SK-N-SH (cell line): ENCODE results near the gene GADL1. TPM values are rescaled to one million over a fixed set of nuclear protein-coding genes. Genes with fewer than 3 reads are reported as not detected.

Experiments
- CTCF ChIA-PET: fragments of 300-600, 350-600 bp; formaldehyde crosslinking; extraction: SDS; loops from one replicate; lab custom pipeline; 2021; lab: Yijun Ruan, JAX
- POLR2A ChIA-PET: fragments of 350-600 bp; sonication (Branson Sonifier 250); formaldehyde crosslinking; extraction: SDS; loops from one replicate; lab custom pipeline; 2020; ENCODE audit warnings: antibody characterized with exemption, inconsistent platforms; lab: Yijun Ruan, JAX
- DNase-seq: peaks from one replicate; pipeline ENCODE4 v3.0.0; 2012
- H2AFZ ChIP-seq: fragments of 200-600 bp; sonication (generic); 2 replicates; pipeline ENCODE4 v1.8.1; 2016; ENCODE audit warnings: antibody characterized with exemption, mild to moderate bottlenecking, low read depth
- H3F3A ChIP-seq: fragments of 200-600 bp; sonication (generic); replicated peaks from 2 replicates; pipeline ENCODE3; 2016; ENCODE audit warnings: antibody characterized with exemption, mild to moderate bottlenecking; ENCODE audit not compliant: insufficient read depth
- H3K27ac ChIP-seq, 2 experiments: fragments of 200-500 bp in 1 of 2; fragments of 200-600 bp in 1 of 2; sonication (Bioruptor generic) in 1 of 2; sonication (generic), shearing (Covaris generic) in 1 of 2; 2 replicates each; pipeline versions ENCODE4 v1.5.1 to v1.6.1; 2014 to 2016; ENCODE audit warnings: low read depth in 2 of 2, inconsistent platforms in 1 of 2, low read length in 1 of 2, mild to moderate bottlenecking in 1 of 2, mixed read lengths in 1 of 2
- H3K27me3 ChIP-seq: fragments of 200-600 bp; sonication (generic), shearing (Covaris generic); 2 replicates; pipeline ENCODE4 v1.6.1; 2016; ENCODE audit warnings: mixed run types; ENCODE audit not compliant: insufficient read depth
- H3K36me3 ChIP-seq, 2 experiments: fragments of 200-500 bp in 1 of 2; fragments of 200-600 bp in 1 of 2; sonication (Bioruptor generic) in 1 of 2; sonication (generic) in 1 of 2; replicated peaks in 1 of 2; 2 replicates each; pipeline versions ENCODE3 to v1.5.1; 2014 to 2016; ENCODE audit warnings: low read length in 1 of 2, mild to moderate bottlenecking in 1 of 2; ENCODE audit not compliant: insufficient read depth in 2 of 2, control insufficient read depth in 1 of 2
- H3K4me1 ChIP-seq, 2 experiments: fragments of 200-500 bp in 1 of 2; fragments of 200-600 bp in 1 of 2; sonication (Bioruptor generic) in 1 of 2; sonication (generic), shearing (Covaris generic) in 1 of 2; 2 replicates each; pipeline versions ENCODE4 v1.5.1 to v1.6.1; 2014 to 2016; ENCODE audit warnings: low read depth in 1 of 2, low read length in 1 of 2, mixed run types in 1 of 2; ENCODE audit not compliant: insufficient read depth in 2 of 2, control insufficient read depth in 1 of 2
- H3K4me2 ChIP-seq: fragments of 200-600 bp; sonication (generic), shearing (Covaris generic); 2 replicates; pipeline ENCODE4 v1.6.1; 2017; ENCODE audit warnings: mixed run types
- H3K4me3 ChIP-seq, 2 experiments: fragments of 200-500 bp in 1 of 2; fragments of 200-600 bp in 1 of 2; sonication (Bioruptor generic) in 1 of 2; sonication (generic), shearing (Covaris generic) in 1 of 2; 2 replicates each; pipeline versions ENCODE4 v1.5.1 to v1.8.1; 2014 to 2016; ENCODE audit warnings: low read depth in 2 of 2, inconsistent platforms in 1 of 2, low read length in 1 of 2, mild to moderate bottlenecking in 1 of 2, mixed read lengths in 1 of 2, moderate library complexity in 1 of 2
- H3K79me2 ChIP-seq: fragments of 200-600 bp; sonication (generic); 2 replicates; pipeline ENCODE4 v1.8.1; 2017; ENCODE audit warnings: mild to moderate bottlenecking; ENCODE audit not compliant: insufficient read depth
- H3K9ac ChIP-seq: fragments of 200-600 bp; sonication (generic); 2 replicates; pipeline ENCODE4 v1.6.1; 2017; ENCODE audit warnings: mixed run types
- H3K9me2 ChIP-seq: fragments of 200-600 bp; sonication (generic); 2 replicates; pipeline ENCODE4 v1.6.1; 2017; ENCODE audit warnings: mixed run types
- H3K9me3 ChIP-seq: fragments of 200-600 bp; sonication (generic); 2 replicates; pipeline ENCODE4 v1.6.1; 2017; ENCODE audit warnings: mixed run types, mild to moderate bottlenecking, moderate library complexity
- H4K20me1 ChIP-seq: fragments of 200-600 bp; sonication (generic); 2 replicates; pipeline ENCODE4 v1.6.1; 2017; ENCODE audit warnings: mild to moderate bottlenecking, mixed run types; ENCODE audit not compliant: insufficient read depth
- EZH2phosphoT487 ChIP-seq: fragments of 200-600 bp; sonication (generic); IDR thresholded peaks from 2 replicates; pipeline ENCODE4 v1.6.1; 2017; ENCODE audit warnings: low read depth, mixed run types, mild to moderate bottlenecking, antibody characterized with exemption, moderate library complexity, borderline replicate concordance
- FOSL2 ChIP-seq: IDR thresholded peaks from 2 replicates; pipeline ENCODE4 v1.4.0; 2012; ENCODE audit warnings: low read depth, mild to moderate bottlenecking, moderate library complexity, borderline replicate concordance
- FOXM1 ChIP-seq: IDR thresholded peaks from 2 replicates; pipeline ENCODE4 v1.4.0; 2012; ENCODE audit warnings: low read depth, mild to moderate bottlenecking
- GABPA ChIP-seq: IDR thresholded peaks from 2 replicates; pipeline ENCODE4 v1.4.0; 2012; ENCODE audit warnings: low read depth, mild to moderate bottlenecking
- GATA2 ChIP-seq: sonication (generic); formaldehyde crosslinking; IDR thresholded peaks from 2 replicates; pipeline ENCODE4 v1.5.0; 2020; ENCODE audit warnings: mild to moderate bottlenecking, missing genetic modification reagents
- JUND ChIP-seq: IDR thresholded peaks from 2 replicates; pipeline ENCODE4 v1.4.0; 2012
- MXI1 ChIP-seq: IDR thresholded peaks from 2 replicates; pipeline ENCODE4 v1.6.1; 2012; ENCODE audit warnings: mild to moderate bottlenecking, low read depth, low read length, improper control_type of control experiment
- NRF1 ChIP-seq: IDR thresholded peaks from 2 replicates; pipeline ENCODE4 v1.6.1; 2012; ENCODE audit warnings: low read depth, mild to moderate bottlenecking, low read length
- RFX5 ChIP-seq: IDR thresholded peaks from 2 replicates; pipeline ENCODE4 v1.6.1; 2012; ENCODE audit warnings: mild to moderate bottlenecking, improper control_type of control experiment, low read length
- RXRA ChIP-seq: IDR thresholded peaks from 2 replicates; pipeline ENCODE4 v1.4.0; 2012; ENCODE audit warnings: low read depth, mild to moderate bottlenecking, borderline replicate concordance
- TCF12 ChIP-seq: IDR thresholded peaks from 2 replicates; pipeline ENCODE4 v1.4.0; 2012
- TEAD4 ChIP-seq: IDR thresholded peaks from 2 replicates; pipeline ENCODE4 v1.4.0; 2012; ENCODE audit warnings: mild to moderate bottlenecking, borderline replicate concordance; ENCODE audit not compliant: insufficient read depth
- USF2 ChIP-seq: fragments of 150-350 bp; IDR thresholded peaks from 2 replicates; pipeline ENCODE4 v1.6.1; 2017; ENCODE audit warnings: antibody characterized with exemption, low read length, low read depth, borderline replicate concordance
- ZBTB33 ChIP-seq: IDR thresholded peaks from 2 replicates; pipeline ENCODE4 v1.4.0; 2012; ENCODE audit warnings: low read depth, borderline replicate concordance
- WGBS: methylation state at CpG from one replicate; pipeline ENCODE4 v1.1.6; 2017; ENCODE audit warnings: low lambda C conversion rate; 5-methylcytosine and 5-hydroxymethylcytosine counted together
- polyA plus RNA-seq, 3 experiments: library from polyadenylated mRNA; depleted of rRNA; stranded (reverse); fragments of >200 nt; gene quantifications; 2 replicates each; pipeline ENCODE4 v1.2.3, GENCODE V29; 2012
- TF ChIP-seq, protein P1 (sequence below): IDR thresholded peaks from 2 replicates; pipeline ENCODE4 v1.4.0; 2012; ENCODE audit warnings: low read depth
- TF ChIP-seq, protein P2 (sequence below): IDR thresholded peaks from 2 replicates; pipeline ENCODE4 v1.6.1; 2012; ENCODE audit warnings: mild to moderate bottlenecking, low read depth, low read length, moderate library complexity
- TF ChIP-seq, protein P3 (sequence below): IDR thresholded peaks from 2 replicates; pipeline ENCODE4 v1.4.0; 2012; ENCODE audit warnings: low read depth, borderline replicate concordance
- TF ChIP-seq, protein P4 (sequence below): fragments of 200-600 bp; sonication (generic); IDR thresholded peaks from 2 replicates; pipeline ENCODE4 v1.6.1; 2017; ENCODE audit warnings: antibody characterized with exemption, mild to moderate bottlenecking, moderate library complexity

The GADL1 gene
- polyA plus RNA-seq, 1 of the 3 experiments (the other 2 are of a cell fraction), result not detected

DNA sequence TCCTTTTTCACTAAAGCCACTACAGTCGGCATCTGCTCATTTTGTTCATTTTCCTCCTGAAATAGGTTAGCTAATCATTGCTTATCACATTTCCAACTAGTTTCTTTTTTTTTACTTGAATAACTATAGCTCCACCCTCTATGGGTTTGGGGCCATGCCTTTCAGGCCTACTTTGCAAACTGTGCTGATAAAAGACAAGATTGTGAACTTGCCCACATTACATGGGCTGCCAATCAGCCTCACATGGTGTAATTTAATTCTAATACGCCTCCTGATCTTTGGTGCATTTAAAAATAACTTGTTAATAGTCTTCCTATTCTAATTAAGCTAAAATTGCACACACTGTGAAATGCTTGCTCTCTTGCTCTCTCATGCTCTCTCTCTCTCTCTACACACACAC lies 197.6 kb downstream of the GADL1 start:
- Histone ChIP-seq H4K20me1 (no peaks in the 10 kb centered on the region), H3K4me2 (no peak overlapping the region), H3F3A (no peaks in the 10 kb centered on the region), H2AFZ (no peak overlapping the region), H3K27ac (no peak overlapping the region), H3K9me3 (no peaks in the 10 kb centered on the region)
- no peak for TF ChIP-seq TEAD4
- no peak for TF ChIP-seq GABPA
- TF ChIP-seq JUND, result no peak
- no peak for TF ChIP-seq TCF12
- no peak for TF ChIP-seq EZH2phosphoT487
- TF ChIP-seq GATA2 (CRISPR knock-in tag), result no peak
- no peak for TF ChIP-seq USF2
- TF ChIP-seq, protein P1, sequence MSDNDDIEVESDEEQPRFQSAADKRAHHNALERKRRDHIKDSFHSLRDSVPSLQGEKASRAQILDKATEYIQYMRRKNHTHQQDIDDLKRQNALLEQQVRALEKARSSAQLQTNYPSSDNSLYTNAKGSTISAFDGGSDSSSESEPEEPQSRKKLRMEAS, result no peak
- TF ChIP-seq MXI1, result no peak
- TF ChIP-seq NRF1, result no peak
- TF ChIP-seq, protein P2, sequence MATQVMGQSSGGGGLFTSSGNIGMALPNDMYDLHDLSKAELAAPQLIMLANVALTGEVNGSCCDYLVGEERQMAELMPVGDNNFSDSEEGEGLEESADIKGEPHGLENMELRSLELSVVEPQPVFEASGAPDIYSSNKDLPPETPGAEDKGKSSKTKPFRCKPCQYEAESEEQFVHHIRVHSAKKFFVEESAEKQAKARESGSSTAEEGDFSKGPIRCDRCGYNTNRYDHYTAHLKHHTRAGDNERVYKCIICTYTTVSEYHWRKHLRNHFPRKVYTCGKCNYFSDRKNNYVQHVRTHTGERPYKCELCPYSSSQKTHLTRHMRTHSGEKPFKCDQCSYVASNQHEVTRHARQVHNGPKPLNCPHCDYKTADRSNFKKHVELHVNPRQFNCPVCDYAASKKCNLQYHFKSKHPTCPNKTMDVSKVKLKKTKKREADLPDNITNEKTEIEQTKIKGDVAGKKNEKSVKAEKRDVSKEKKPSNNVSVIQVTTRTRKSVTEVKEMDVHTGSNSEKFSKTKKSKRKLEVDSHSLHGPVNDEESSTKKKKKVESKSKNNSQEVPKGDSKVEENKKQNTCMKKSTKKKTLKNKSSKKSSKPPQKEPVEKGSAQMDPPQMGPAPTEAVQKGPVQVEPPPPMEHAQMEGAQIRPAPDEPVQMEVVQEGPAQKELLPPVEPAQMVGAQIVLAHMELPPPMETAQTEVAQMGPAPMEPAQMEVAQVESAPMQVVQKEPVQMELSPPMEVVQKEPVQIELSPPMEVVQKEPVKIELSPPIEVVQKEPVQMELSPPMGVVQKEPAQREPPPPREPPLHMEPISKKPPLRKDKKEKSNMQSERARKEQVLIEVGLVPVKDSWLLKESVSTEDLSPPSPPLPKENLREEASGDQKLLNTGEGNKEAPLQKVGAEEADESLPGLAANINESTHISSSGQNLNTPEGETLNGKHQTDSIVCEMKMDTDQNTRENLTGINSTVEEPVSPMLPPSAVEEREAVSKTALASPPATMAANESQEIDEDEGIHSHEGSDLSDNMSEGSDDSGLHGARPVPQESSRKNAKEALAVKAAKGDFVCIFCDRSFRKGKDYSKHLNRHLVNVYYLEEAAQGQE, result no peak
- TF ChIP-seq, all 33 proteins: peak for 0
- Histone ChIP-seq H3K4me1 (peaks cover 2 to 12% of the 10 kb centered on the region in 2 experiments; a peak in 3 of 4 replicates), H3K27me3 (no peaks in the 10 kb centered on the region), H3K4me3 (no peak overlapping the region), H3K79me2 (peaks cover 3% of the 10 kb centered on the region), H3K9ac (no peak overlapping the region), H3K36me3 (peaks cover 26 to 88% of the 10 kb centered on the region in 2 experiments), H3K9me2 (no peaks in the 10 kb centered on the region)
- DNase-seq, result no peak
- POLR2A ChIA-PET, result interaction anchor here (0.7 kb wide), 1 partner anchor 58 kb away, joined by 3 read pairs; no protein-coding TSS in a partner anchor
- CTCF ChIA-PET, result interaction anchor here (0.8 to 9.4 kb wide), 4 partner anchors 54 to 663 kb away, joined by 3 to 117 read pairs (median 12); no protein-coding TSS in a partner anchor
- 96% methylated on average over 2 of the region's 2 CpGs for WGBS

DNA sequence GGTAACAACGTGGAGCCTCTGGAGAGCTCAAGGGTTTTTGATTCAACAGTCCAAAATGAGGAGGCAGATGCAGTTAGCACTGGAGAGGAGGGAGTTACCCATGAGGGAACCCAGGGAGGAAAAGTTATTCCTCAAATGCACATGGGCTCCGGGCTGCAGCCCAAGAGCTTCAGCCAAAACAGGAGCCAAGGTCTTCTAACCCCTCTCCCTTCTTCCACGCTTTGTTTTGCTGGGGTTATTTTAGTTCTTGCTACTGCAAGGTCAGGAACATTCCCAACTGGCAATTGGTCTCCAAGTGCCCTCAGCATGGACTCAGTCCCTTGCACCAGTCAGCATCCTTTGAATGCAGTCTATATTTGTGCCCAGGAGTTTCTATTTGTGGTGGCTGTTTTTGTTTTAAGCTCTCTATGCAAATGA lies 198.1 kb downstream of the GADL1 start:
- Histone ChIP-seq H3K4me3 (no peak overlapping the region), H3K9me3 (no peaks in the 10 kb centered on the region), H3K4me1 (peaks cover 4 to 12% of the 10 kb centered on the region in 2 experiments; a peak in 3 of 4 replicates), H3F3A (no peaks in the 10 kb centered on the region), H3K27ac (no peak overlapping the region), H2AFZ (no peak overlapping the region), H3K9ac (no peak overlapping the region), H3K27me3 (no peaks in the 10 kb centered on the region), H3K9me2 (no peaks in the 10 kb centered on the region), H3K36me3 (peaks cover 28 to 90% of the 10 kb centered on the region in 2 experiments), H3K79me2 (peaks cover 3% of the 10 kb centered on the region), H4K20me1 (no peaks in the 10 kb centered on the region), H3K4me2 (no peak overlapping the region)
- POLR2A ChIA-PET, result interaction anchor here (0.7 kb wide), 1 partner anchor 57 kb away, joined by 3 read pairs; no protein-coding TSS in a partner anchor
- WGBS, result 97% methylated on average over 3 of the region's 3 CpGs
- DNase-seq, result no peak
- CTCF ChIA-PET, result interaction anchor here (0.8 to 9.4 kb wide), 4 partner anchors 497 to 684 kb away, joined by 3 to 117 read pairs (median 12); no protein-coding TSS in a partner anchor
- no peak for TF ChIP-seq NRF1
- TF ChIP-seq, protein P3, sequence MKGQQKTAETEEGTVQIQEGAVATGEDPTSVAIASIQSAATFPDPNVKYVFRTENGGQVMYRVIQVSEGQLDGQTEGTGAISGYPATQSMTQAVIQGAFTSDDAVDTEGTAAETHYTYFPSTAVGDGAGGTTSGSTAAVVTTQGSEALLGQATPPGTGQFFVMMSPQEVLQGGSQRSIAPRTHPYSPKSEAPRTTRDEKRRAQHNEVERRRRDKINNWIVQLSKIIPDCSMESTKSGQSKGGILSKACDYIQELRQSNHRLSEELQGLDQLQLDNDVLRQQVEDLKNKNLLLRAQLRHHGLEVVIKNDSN, result no peak
- TF ChIP-seq RFX5, result no peak
- TF ChIP-seq, protein P4, sequence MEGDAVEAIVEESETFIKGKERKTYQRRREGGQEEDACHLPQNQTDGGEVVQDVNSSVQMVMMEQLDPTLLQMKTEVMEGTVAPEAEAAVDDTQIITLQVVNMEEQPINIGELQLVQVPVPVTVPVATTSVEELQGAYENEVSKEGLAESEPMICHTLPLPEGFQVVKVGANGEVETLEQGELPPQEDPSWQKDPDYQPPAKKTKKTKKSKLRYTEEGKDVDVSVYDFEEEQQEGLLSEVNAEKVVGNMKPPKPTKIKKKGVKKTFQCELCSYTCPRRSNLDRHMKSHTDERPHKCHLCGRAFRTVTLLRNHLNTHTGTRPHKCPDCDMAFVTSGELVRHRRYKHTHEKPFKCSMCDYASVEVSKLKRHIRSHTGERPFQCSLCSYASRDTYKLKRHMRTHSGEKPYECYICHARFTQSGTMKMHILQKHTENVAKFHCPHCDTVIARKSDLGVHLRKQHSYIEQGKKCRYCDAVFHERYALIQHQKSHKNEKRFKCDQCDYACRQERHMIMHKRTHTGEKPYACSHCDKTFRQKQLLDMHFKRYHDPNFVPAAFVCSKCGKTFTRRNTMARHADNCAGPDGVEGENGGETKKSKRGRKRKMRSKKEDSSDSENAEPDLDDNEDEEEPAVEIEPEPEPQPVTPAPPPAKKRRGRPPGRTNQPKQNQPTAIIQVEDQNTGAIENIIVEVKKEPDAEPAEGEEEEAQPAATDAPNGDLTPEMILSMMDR, result no peak
- TF ChIP-seq ZBTB33, result no peak
- TF ChIP-seq RXRA, result no peak
- no peak for TF ChIP-seq FOSL2
- TF ChIP-seq FOXM1, result no peak
- TF ChIP-seq GABPA, result no peak
